Natural killer cell (primary cell): ENCODE measurements around the gene FAM170B. TPM values are rescaled to one million over a fixed set of nuclear protein-coding genes. Genes with fewer than 3 reads are reported as not detected.

Source experiments
- ATAC-seq, 3 donors: fragments of 150-1000 bp in 2 of 3; fragments of 200-7000 bp in 1 of 3; cut with Tn5 transposase; 1 replicate in 1 of 3; 2 replicates in 2 of 3; pipeline ENCODE4 v1.10.0; 2021; ENCODE audit warnings: mild to moderate bottlenecking in 2 of 3, moderate library complexity in 2 of 3
- DNase-seq, 2 donors: peaks; one replicate each; pipeline versions ENCODE4 v3.0.0 to v3.0.0-alpha.2; 2013 to 2021; ENCODE audit warnings: mixed read lengths in 1 of 2
- H3K27ac ChIP-seq: one replicate; pipeline ENCODE4 v1.5.1; 2013; ENCODE audit warnings: mild to moderate bottlenecking, low read length
- H3K27me3 ChIP-seq: one replicate; pipeline ENCODE4 v1.6.1; 2013; ENCODE audit warnings: low read length; ENCODE audit not compliant: control insufficient read depth, insufficient read depth
- H3K36me3 ChIP-seq: one replicate; pipeline ENCODE4 v1.6.1; 2013; ENCODE audit warnings: low read length; ENCODE audit not compliant: control insufficient read depth, insufficient read depth
- H3K4me1 ChIP-seq: one replicate; pipeline ENCODE4 v1.6.1; 2013; ENCODE audit warnings: low read length; ENCODE audit not compliant: control insufficient read depth, insufficient read depth
- H3K4me3 ChIP-seq: one replicate; pipeline ENCODE4 v1.5.1; 2013; ENCODE audit warnings: low read length
- H3K9me3 ChIP-seq: one replicate; pipeline ENCODE4 v1.6.1; 2013; ENCODE audit warnings: low read length; ENCODE audit not compliant: control insufficient read depth, insufficient read depth
- H3K27ac Mint-ChIP-seq, 2 donors: one replicate each; pipeline ENCODE4 v1.8.0; 2022; ENCODE audit warnings: mild to moderate bottlenecking in 2 of 2, mixed read lengths in 2 of 2, moderate library complexity in 1 of 2
- H3K27me3 Mint-ChIP-seq, 2 donors: one replicate each; pipeline ENCODE4 v1.8.0; 2022; ENCODE audit warnings: low read depth in 2 of 2, mixed read lengths in 2 of 2
- H3K36me3 Mint-ChIP-seq: one replicate; pipeline ENCODE4 v1.8.0; 2022; ENCODE audit warnings: mixed read lengths
- H3K4me1 Mint-ChIP-seq, 2 donors: one replicate each; pipeline ENCODE4 v1.8.0; 2022; ENCODE audit warnings: mixed read lengths in 2 of 2
- H3K4me3 Mint-ChIP-seq: one replicate; pipeline ENCODE4 v1.8.0; 2022; ENCODE audit warnings: mild to moderate bottlenecking, moderate library complexity, mixed read lengths
- H3K9me3 Mint-ChIP-seq, 2 donors: one replicate each; pipeline ENCODE4 v1.8.0; 2022; ENCODE audit warnings: mixed read lengths in 2 of 2
- CTCF ChIP-seq: fragments of 200-600 bp; IDR thresholded peaks from one replicate; pipeline ENCODE4 v1.8.0; 2022; ENCODE audit warnings: antibody characterized with exemption
- WGBS: methylation state at CpG from one replicate; pipeline ENCODE4 v1.1.7; 2013; ENCODE audit warnings: missing lambda C conversion rate; ENCODE audit not compliant: insufficient coverage; 5-methylcytosine and 5-hydroxymethylcytosine counted together
- intact Hi-C: fragments of 100-400 bp; cut with micrococcal nuclease; formaldehyde crosslinking; loops from one replicate; pipeline ENCODE4 v1.14.2; 2022
- total RNA-seq, 4 donors: library from RNA; stranded (reverse); fragments of 120-200 nt in 1 of 4; gene quantifications; one replicate each; pipeline versions ENCODE4 v1.2.3 to v1.2.4, GENCODE V29; 2013 to 2022

Gene FAM170B
- total RNA-seq, 3 donors from 2014 or later (not counting 1 experiment from before 2014, with no cell fraction given), result not detected

GRCh38 chr10:49107887-49108267 is 25.9 kb downstream of the FAM170B start:
- Histone ChIP-seq H3K27me3 (no peaks in the 10 kb centered on the region), H3K27ac (no peak overlapping the region), H3K36me3 (no peaks in the 10 kb centered on the region), H3K4me3 (no peak overlapping the region), H3K4me1 (no peaks in the 10 kb centered on the region), H3K9me3 (no peaks in the 10 kb centered on the region)
- no peaks in the 10 kb centered on the region for H3K9me3 Mint-ChIP-seq
- 86% methylated on average over 8 of the region's 8 CpGs for WGBS
- H3K36me3 Mint-ChIP-seq, result no peaks in the 10 kb centered on the region
- ATAC-seq (no peak), DNase-seq (no peak)
- intact Hi-C loops, result no loop called here
- TF ChIP-seq CTCF, result no peak
- H3K27me3 Mint-ChIP-seq, result peaks cover 0 to 7% of the 10 kb centered on the region in 2 donors
- H3K4me1 Mint-ChIP-seq, result peaks cover 0 to 5% of the 10 kb centered on the region in 2 donors
- no peak overlapping the region for H3K27ac Mint-ChIP-seq
- H3K4me3 Mint-ChIP-seq, result no peak overlapping the region

- no peaks in the 10 kb centered on the region for H3K36me3 ChIP-seq
- DNase-seq (no peak), ATAC-seq (peak in 1 of 3 donors; percentile 18)
- no peaks in the 10 kb centered on the region for H3K27me3 ChIP-seq
- H3K9me3 ChIP-seq, result no peaks in the 10 kb centered on the region
- 95% methylated on average over 17 of the region's 17 CpGs for WGBS
- H3K27ac ChIP-seq, result no peak overlapping the region
- TF ChIP-seq CTCF, result no peak
- no peak overlapping the region for H3K4me3 ChIP-seq
- H3K4me1 ChIP-seq, result no peaks in the 10 kb centered on the region
- H3K4me1 Mint-ChIP-seq, result peaks cover 0 to 5% of the 10 kb centered on the region in 2 donors
- no peaks in the 10 kb centered on the region for H3K9me3 Mint-ChIP-seq
- peaks cover 0 to 7% of the 10 kb centered on the region in 2 donors for H3K27me3 Mint-ChIP-seq
- H3K36me3 Mint-ChIP-seq, result no peaks in the 10 kb centered on the region
- no peak overlapping the region for H3K27ac Mint-ChIP-seq
- intact Hi-C loops, result no loop called here
- no peak overlapping the region for H3K4me3 Mint-ChIP-seq
Measured at GRCh38 chr10:49107111-49107886, 26.5 kb downstream of the FAM170B start.

GRCh38 chr10:49106451-49106850 is 27.4 kb downstream of the FAM170B start:
- Mint-ChIP-seq H3K9me3 (no peaks in the 10 kb centered on the region), H3K27ac (no peak overlapping the region), H3K4me3 (no peak overlapping the region), H3K36me3 (no peaks in the 10 kb centered on the region), H3K27me3 (peaks cover 7 to 10% of the 10 kb centered on the region in 2 donors), H3K4me1 (peaks cover 0 to 5% of the 10 kb centered on the region in 2 donors)
- Histone ChIP-seq H3K9me3 (no peaks in the 10 kb centered on the region), H3K4me3 (no peak overlapping the region), H3K27me3 (no peaks in the 10 kb centered on the region), H3K27ac (no peak overlapping the region), H3K4me1 (no peaks in the 10 kb centered on the region), H3K36me3 (no peaks in the 10 kb centered on the region)
- no peak for DNase-seq
- WGBS, result 87% methylated on average over 7 of the region's 7 CpGs
- TF ChIP-seq CTCF, result no peak
- no peak for ATAC-seq
- intact Hi-C loops, result no loop called here

GRCh38 chr10:49105076-49105475 is 28.7 kb downstream of the FAM170B start:
- WGBS, result 91% methylated on average over 4 of the region's 4 CpGs
- H3K9me3 ChIP-seq, result no peaks in the 10 kb centered on the region
- Mint-ChIP-seq H3K27me3 (peaks cover 7 to 10% of the 10 kb centered on the region in 2 donors), H3K27ac (peak overlapping the region in 1 of 2 donors; percentile 1), H3K4me3 (no peak overlapping the region), H3K36me3 (no peaks in the 10 kb centered on the region), H3K9me3 (no peaks in the 10 kb centered on the region), H3K4me1 (peaks cover 0 to 5% of the 10 kb centered on the region in 2 donors)
- H3K4me3 ChIP-seq, result no peak overlapping the region
- H3K27me3 ChIP-seq, result no peaks in the 10 kb centered on the region
- ATAC-seq (no peak), DNase-seq (no peak)
- no peaks in the 10 kb centered on the region for H3K36me3 ChIP-seq
- no peaks in the 10 kb centered on the region for H3K4me1 ChIP-seq
- no peak for TF ChIP-seq CTCF
- intact Hi-C loops, result no loop called here
- no peak overlapping the region for H3K27ac ChIP-seq
